ENCODE measurements around the gene CACNA1H.
"Not testable (repeated sequence)": the region's sequence is repeated elsewhere in the genome, so short reads cannot be mapped to it uniquely, and the experiment has no call there.

CACNA1H gene

GRCh38 chr16:1193143-1193824 lies 40.4 kb downstream of the CACNA1H start:
- no peak for DNase-seq (ENCODE audit: low spot score)

DNA sequence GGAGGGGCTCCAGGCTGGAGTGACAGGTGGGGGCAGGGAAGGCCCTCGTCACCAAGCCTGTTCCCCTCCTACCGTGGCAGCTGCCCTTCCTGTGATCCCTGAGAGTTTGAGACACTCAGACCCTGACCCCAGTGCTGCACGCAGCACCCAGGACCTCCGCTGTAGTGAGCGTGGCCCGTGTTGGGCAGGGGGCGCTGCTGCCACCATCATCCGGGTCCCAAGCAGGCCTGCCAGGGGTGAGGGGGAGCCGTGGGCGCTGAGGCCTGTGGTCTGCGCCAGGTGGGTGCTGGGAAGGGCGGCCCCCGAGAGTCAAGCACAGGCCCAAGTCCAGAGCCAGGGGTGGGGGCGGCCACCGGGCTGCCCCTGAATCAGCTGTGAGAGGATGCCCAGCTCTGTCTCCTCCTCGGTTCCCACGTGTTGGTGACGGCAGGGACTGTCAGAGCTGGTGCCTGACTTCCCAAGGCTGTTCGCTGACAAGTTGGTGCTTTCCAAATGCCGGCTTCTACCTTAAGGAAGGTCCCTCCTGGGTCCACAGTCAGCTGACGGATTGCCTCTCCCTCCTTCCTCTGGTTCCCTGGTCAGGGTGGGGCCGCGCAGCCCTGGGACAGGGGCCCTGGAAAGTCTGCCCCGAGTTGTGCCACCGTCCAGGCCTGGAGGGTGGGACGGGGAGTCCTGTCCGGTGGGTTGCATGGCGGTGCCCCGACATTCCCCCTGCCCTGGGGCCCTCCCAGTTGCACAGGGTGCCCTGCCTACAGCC lies 41.1 kb downstream of the CACNA1H start:
- DNase-seq (ENCODE audit: low spot score) = no peak

- no peak for DNase-seq (ENCODE audit: low spot score)
Observed at GRCh38 chr16:1194665-1195392, 41.9 kb downstream of the CACNA1H start.

- DNase-seq (ENCODE audit: low spot score) = no peak
Observed at GRCh38 chr16:1195393-1195666, 42.4 kb downstream of the CACNA1H start.

- no peak for DNase-seq (ENCODE audit: low spot score)
Observed at GRCh38 chr16:1196494-1196893, 43.6 kb downstream of the CACNA1H start.

DNA sequence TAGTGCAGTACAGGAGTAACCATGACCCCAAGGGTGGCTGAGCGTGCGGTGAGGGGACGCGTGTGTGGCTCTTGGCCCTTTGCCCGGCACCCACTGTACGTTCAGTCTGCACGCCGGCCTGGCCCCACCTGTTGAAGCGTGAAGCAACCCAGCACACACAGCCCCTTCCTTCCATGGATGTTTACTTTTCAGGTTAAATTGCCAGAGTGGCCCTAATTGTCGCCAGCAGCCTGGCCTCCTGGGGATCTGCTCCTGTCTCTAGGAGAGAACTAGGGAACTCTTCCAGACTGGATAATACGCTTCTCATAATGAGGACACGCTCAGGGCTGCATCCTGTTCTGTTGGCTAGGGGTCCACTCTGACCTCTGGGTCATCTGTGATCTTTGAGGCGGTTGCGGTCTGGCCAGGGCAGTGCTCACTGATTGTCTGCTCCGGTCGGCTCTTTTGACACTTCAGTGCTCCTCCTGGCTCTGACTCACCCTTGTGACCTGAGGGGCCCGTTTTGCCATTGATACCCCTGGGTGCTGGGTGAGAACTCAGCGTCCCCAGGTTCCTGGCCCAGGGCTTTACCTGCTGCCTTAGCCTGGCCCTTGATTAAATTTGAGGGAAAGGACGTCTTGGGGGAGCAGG lies 44.4 kb downstream of the CACNA1H start:
- DNase-seq (ENCODE audit: low spot score) = no peak

DNA sequence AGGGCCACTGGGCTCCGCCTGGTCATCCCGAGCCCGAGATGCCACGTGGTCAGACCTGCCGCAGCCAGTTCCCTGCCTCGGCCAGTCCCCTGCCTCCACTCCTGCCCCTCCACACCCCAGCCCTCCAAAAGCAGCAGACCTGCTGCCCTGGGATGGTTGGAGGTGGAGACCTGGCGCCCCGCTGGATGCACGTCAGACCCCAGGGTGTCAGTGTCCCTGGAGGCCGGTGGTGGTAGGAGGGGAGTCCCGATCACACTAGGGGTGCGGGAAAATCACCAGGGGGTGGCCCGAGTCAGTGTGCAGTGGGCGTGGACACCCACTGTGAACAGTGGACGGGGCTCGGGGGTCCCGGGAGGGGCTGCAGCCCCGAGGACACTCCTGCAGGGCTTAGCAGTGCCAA lies 45.3 kb downstream of the CACNA1H start:
- no peak for DNase-seq (ENCODE audit: low spot score)

DNA sequence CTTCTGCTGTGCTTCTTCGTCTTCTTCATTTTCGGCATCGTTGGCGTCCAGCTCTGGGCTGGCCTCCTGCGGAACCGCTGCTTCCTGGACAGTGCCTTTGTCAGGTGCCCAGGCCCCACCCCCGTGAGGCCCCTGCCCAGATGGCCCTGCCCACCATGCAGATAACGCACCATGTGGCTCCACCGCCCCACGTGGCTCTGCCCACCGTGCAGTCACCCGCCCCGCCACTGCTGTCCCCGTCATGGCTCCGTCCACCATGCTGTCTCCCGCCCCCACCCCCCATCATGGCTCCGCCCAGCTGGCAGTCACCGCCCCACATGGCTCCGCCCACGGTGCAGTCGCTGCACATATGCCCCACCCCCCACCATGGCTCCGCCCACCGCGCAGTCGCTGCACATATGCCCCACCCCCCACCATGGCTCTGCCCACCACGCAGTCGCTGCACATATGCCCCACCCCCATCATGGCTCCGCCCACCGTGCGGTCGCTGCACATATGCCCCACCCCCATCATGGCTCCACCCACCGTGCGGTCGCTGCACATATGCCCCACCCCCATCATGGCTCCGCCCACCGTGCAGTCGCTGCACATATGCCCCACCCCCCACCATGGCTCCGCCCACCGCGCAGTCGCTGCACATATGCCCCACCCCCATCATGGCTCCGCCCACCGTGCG lies 45.9 kb downstream of the CACNA1H start:
- DNase-seq (ENCODE audit: low spot score) = not testable (repeated sequence)

DNA sequence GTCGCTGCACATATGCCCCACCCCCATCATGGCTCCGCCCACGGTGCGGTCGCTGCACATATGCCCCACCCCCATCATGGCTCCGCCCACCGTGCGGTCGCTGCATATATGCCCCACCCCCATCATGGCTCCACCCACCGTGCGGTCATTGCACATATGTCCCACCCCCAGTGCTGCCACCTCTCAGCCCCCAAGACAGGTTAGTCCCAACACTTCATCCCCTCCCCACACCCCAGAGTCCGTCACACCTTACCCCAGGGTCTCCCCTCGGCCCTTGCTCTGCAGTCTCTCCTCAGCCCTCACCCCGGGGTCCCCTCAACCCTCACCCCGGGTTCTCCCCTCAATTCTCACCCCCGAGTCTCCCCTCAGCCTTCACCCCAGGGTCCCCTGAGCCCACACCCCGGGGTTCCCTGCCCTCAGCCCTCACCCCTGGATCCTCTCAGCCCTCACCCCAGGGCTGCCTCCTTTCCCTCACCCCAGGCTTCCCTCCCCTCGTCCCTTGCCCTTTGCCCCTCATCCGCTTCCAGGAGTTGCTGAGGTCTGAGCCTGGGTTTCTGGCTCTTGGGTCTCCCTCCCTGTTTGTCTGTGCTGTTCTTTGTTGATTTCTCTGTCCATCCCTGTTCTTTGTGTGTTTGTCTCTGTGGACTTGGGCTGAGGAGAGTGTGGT lies 46.6 kb downstream of the CACNA1H start:
- DNase-seq (ENCODE audit: low spot score) = no peak

DNA sequence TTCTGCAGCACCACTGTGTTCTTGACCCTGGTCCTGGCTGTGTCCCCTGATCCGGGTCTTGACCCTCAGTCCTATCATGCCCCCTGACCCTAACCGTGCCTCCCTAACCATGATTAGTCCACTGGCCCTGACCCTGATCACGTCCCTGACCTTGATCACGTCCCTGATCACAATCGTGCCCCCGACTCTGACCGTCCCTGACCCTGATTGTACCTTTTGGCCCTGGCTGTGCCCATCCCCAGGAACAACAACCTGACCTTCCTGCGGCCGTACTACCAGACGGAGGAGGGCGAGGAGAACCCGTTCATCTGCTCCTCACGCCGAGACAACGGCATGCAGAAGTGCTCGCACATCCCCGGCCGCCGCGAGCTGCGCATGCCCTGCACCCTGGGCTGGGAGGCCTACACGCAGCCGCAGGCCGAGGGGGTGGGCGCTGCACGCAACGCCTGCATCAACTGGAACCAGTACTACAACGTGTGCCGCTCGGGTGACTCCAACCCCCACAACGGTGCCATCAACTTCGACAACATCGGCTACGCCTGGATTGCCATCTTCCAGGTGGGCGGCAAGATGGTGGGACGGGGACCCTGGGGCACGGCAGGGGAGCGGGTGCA lies 47.2 kb downstream of the CACNA1H start:
- DNase-seq (ENCODE audit: low spot score) = no peak

GRCh38 chr16:1201444-1201843 lies 48.5 kb downstream of the CACNA1H start:
- DNase-seq (ENCODE audit: low spot score) = no peak

DNA sequence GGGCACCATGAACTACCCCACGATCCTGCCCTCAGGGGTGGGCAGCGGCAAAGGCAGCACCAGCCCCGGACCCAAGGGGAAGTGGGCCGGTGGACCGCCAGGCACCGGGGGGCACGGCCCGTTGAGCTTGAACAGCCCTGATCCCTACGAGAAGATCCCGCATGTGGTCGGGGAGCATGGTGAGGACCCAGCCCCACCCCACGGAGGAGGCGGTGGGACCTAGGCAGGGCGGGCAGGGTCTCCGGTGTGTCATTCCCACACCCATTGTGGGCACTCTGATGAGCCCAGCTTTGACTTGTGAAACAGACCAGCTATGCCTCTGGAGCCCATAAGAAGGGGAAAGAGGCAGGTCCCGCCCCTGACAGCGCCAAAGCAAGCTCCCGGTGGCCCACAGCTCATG lies 49.4 kb downstream of the CACNA1H start:
- no peak for DNase-seq (ENCODE audit: low spot score)

GRCh38 chr16:1204933-1205332 lies 52.0 kb downstream of the CACNA1H start:
- no peak for DNase-seq (ENCODE audit: low spot score)

DNA sequence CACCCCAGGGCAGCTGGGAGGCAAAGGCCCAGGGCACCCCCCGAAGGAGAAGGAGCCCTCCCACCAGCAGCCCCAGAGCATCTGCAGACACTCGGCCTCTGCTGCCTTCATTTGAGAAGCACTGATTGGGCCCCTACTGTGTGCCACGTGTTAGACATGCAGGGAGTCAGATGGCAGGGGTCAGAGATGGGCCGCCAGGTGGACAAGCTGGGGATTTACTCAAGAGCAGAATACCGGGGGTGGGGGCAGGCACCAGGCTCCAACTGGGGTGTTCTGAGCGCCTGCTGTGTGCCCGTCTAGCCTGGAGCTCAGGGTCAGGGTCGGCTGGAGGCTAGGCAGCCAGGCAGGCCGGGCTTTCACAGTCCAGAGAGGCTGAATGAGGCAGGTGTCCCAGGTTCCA lies 53.4 kb downstream of the CACNA1H start:
- DNase-seq (ENCODE audit: low spot score) = no peak

DNA sequence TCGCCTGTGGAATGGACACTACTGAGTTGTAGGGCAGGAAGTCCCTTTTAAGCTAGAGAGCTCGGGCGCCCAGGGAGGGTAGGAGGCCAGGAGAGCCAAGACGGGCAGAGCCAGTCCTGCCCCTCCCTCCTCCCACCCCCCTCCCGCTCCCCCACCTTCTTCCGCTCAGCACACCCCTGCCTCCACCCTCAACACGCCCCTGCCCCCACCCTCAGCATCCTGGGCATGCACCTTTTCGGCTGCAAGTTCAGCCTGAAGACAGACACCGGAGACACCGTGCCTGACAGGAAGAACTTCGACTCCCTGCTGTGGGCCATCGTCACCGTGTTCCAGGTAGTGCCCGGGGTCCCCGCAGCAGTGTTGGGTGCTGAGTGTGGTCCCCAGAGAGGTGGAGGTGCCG lies 53.9 kb downstream of the CACNA1H start:
- no peak for DNase-seq (ENCODE audit: low spot score)

GRCh38 chr16:1208239-1208830 lies 55.4 kb downstream of the CACNA1H start:
- DNase-seq (ENCODE audit: low spot score) = no peak

GRCh38 chr16:1209081-1209480 lies 56.2 kb downstream of the CACNA1H start:
- no peak for DNase-seq (ENCODE audit: low spot score)

DNA sequence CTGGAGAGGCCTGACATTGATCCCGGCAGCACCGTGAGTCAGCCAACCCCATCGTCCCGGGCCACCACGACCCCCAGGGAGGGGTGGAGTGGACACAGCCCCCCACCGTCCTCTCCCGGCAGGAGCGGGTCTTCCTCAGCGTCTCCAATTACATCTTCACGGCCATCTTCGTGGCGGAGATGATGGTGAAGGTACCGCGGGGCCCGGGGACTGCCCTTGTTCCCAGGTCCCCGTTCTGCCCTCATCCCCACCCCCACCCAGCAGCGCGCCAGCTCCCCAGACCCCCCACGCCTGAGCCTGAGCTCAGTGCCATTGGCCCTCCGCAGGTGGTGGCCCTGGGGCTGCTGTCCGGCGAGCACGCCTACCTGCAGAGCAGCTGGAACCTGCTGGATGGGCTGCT lies 57.6 kb downstream of the CACNA1H start:
- DNase-seq (ENCODE audit: low spot score) = no peak

- no peak for DNase-seq (ENCODE audit: low spot score)
Observed at GRCh38 chr16:1211451-1212268, 58.8 kb downstream of the CACNA1H start.

DNA sequence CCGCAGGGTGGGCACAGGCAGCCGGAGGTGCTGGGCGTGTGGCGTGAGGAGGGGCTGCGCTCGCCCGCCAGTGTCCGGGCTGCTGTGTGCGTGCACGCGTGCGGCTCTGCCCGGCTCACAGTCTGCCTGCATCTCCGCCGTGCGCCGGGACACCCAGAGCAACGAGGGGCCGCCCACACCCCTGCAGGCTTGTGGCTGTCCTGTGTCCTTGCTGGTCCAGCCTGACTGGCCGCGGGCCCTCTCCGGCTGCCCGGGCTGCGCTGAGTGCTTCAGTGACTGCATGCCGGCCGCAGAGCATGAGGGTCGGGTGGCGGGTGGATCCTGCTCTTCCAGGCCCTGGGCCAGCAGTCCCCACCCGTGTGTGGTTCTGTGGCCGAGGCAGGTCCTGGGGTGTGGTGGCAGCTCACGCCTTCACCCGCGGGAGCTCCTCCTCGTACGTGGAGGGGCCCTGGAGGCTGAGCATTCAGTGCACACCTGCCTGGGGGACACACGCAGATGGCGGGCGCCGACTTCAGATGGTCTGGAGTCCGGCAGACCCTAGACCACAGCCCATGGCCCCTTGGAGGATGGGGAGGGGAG lies 59.8 kb downstream of the CACNA1H start:
- no peak for DNase-seq (ENCODE audit: low spot score)

All from activated CD4-positive, alpha-beta T cell treated with anti-CD3 and anti-CD28 coated beads, Interleukin-2, Interleukin-4, amounts not matched to agents 100 ng/mL and 50 ng/mL, durations not matched to agents 16 hours and 8 hours (primary cell).